Muscle of leg (tissue), 11 donors: Measurements from ENCODE around the gene MGST1. TPM values are rescaled to one million over a fixed set of nuclear protein-coding genes. Genes with fewer than 3 reads are reported as not detected.
"Not testable (repeated sequence)": the region's sequence is repeated elsewhere in the genome, so short reads cannot be mapped to it uniquely, and the experiment has no call there.

Experiments used
- DNase-seq: peaks from one replicate; pipeline ENCODE4 v3.0.0; 2013
- H3K27ac ChIP-seq: one replicate; pipeline ENCODE4 v1.5.1; 2013; ENCODE audit warnings: mild to moderate bottlenecking, low read length, control low read depth
- H3K27me3 ChIP-seq: one replicate; pipeline ENCODE4 v1.6.1; 2013; ENCODE audit warnings: low read length; ENCODE audit not compliant: control insufficient read depth, insufficient read depth
- H3K36me3 ChIP-seq: one replicate; pipeline ENCODE4 v1.6.1; 2013; ENCODE audit warnings: low read length; ENCODE audit not compliant: control insufficient read depth, insufficient read depth
- H3K4me1 ChIP-seq: one replicate; pipeline ENCODE4 v1.6.1; 2013; ENCODE audit warnings: low read length; ENCODE audit not compliant: control insufficient read depth, insufficient read depth
- H3K4me3 ChIP-seq: one replicate; pipeline ENCODE4 v1.5.1; 2013; ENCODE audit warnings: low read length, control low read depth
- H3K9me3 ChIP-seq: replicated peaks from 2 replicates; pipeline ENCODE4 v1.6.1; 2013; ENCODE audit warnings: low read depth, low read length; ENCODE audit not compliant: control insufficient read depth
- WGBS: methylation state at CpG from one replicate; pipeline ENCODE4 v1.1.5; 2013; ENCODE audit warnings: missing lambda C conversion rate; ENCODE audit not compliant: insufficient coverage; 5-methylcytosine and 5-hydroxymethylcytosine counted together
- polyA plus RNA-seq, 8 donors: library from polyadenylated mRNA; unstranded; fragments of 120-200 nt; gene quantifications; one replicate each; pipeline versions ENCODE4 v1.2.1 to v1.2.3, GENCODE V29; 2013; ENCODE audit warnings: inconsistent platforms in 1 of 8, low replicate concordance in 1 of 8; ENCODE audit not compliant: insufficient read length in 8 of 8, insufficient read depth in 1 of 8
- total RNA-seq: library from RNA; stranded (reverse); fragments of 120-200 nt; gene quantifications from one replicate; pipeline ENCODE4 v1.2.4, GENCODE V29; 2013

Gene MGST1
- total and polyA plus RNA-seq, 9 donors, result 4.1 to 19.9 (median 13.7) TPM

- not testable (repeated sequence) for H3K36me3 ChIP-seq, H3K27me3 ChIP-seq, DNase-seq, H3K4me3 ChIP-seq, H3K4me1 ChIP-seq, H3K27ac ChIP-seq, H3K9me3 ChIP-seq
- WGBS, result 92% methylated on average over 17 of the region's 21 CpGs
Measured at GRCh38 chr12:16382652-16383312, 35.3 kb downstream of the MGST1 start.

GRCh38 chr12:16384732-16385131 lies 37.3 kb downstream of the MGST1 start:
- WGBS, result 86% methylated on average over 5 of the region's 5 CpGs
- H3K4me1 ChIP-seq, result no peaks in the 10 kb centered on the region
- no peak for DNase-seq

GRCh38 chr12:16385782-16386646 lies 38.6 kb downstream of the MGST1 start:
- DNase-seq, result peak; percentile 89
- no peaks in the 10 kb centered on the region for H3K9me3 ChIP-seq
- no peaks in the 10 kb centered on the region for H3K36me3 ChIP-seq
- no peak overlapping the region for H3K27ac ChIP-seq
- 13% methylated on average over 10 of the region's 13 CpGs for WGBS
- no peaks in the 10 kb centered on the region for H3K4me1 ChIP-seq
- no peak overlapping the region for H3K4me3 ChIP-seq
- H3K27me3 ChIP-seq, result no peaks in the 10 kb centered on the region

More at GRCh38 chr12:16384732-16385131, 37.3 kb downstream of the MGST1 start:
- H3K36me3 ChIP-seq, result no peaks in the 10 kb centered on the region
- H3K27ac ChIP-seq, result no peak overlapping the region
- H3K9me3 ChIP-seq, result no peaks in the 10 kb centered on the region
- no peak overlapping the region for H3K4me3 ChIP-seq
- H3K27me3 ChIP-seq, result no peaks in the 10 kb centered on the region

- no CpG with 5 or more reads among the region's 2 CpGs for WGBS
- no peak for DNase-seq
- Histone ChIP-seq H3K27me3 (no peaks in the 10 kb centered on the region), H3K4me1 (no peaks in the 10 kb centered on the region), H3K27ac (no peak overlapping the region), H3K9me3 (no peaks in the 10 kb centered on the region), H3K4me3 (no peak overlapping the region), H3K36me3 (no peaks in the 10 kb centered on the region)
Measured at GRCh38 chr12:16387919-16388318, 40.5 kb downstream of the MGST1 start.

- Histone ChIP-seq H3K36me3 (no peaks in the 10 kb centered on the region), H3K27me3 (no peaks in the 10 kb centered on the region), H3K9me3 (peaks cover 3% of the 10 kb centered on the region), H3K27ac (no peak overlapping the region), H3K4me1 (no peaks in the 10 kb centered on the region), H3K4me3 (no peak overlapping the region)
- no peak for DNase-seq
- 43% methylated on average over 3 of the region's 4 CpGs for WGBS
Measured at GRCh38 chr12:16389594-16389993, 42.1 kb downstream of the MGST1 start.

- H3K27me3 ChIP-seq, result no peaks in the 10 kb centered on the region
- H3K9me3 ChIP-seq, result peaks cover 8% of the 10 kb centered on the region
- no peak overlapping the region for H3K27ac ChIP-seq
- no peaks in the 10 kb centered on the region for H3K36me3 ChIP-seq
- no peak overlapping the region for H3K4me3 ChIP-seq
- no peaks in the 10 kb centered on the region for H3K4me1 ChIP-seq
- WGBS, result 100% methylated on average over 1 of the region's 1 CpG
- no peak for DNase-seq
Measured at GRCh38 chr12:16392846-16393535, 45.5 kb downstream of the MGST1 start.

DNA sequence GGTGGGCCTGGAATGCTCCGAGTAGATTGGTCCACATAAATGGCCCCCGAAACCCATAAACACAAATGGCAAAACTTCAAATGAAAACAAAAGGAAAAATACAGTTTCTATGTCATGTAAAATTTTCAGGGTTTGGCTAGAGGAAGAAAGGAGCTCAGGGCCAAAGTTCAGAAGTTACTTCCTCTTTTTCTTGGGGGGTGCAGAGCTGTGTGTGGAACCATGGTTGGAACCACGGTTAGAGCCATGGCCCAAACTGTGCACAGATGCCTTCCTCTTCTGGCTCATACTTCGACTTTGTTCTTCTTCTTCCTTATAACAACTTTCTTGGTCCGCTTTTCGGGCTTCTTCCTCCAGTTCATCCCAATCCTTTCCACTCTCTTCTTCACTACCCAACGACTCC lies 51.7 kb downstream of the MGST1 start:
- Histone ChIP-seq H3K9me3 (peaks cover 9% of the 10 kb centered on the region), H3K4me3 (no peak overlapping the region), H3K4me1 (no peaks in the 10 kb centered on the region), H3K36me3 (no peaks in the 10 kb centered on the region), H3K27me3 (no peaks in the 10 kb centered on the region), H3K27ac (no peak overlapping the region)
- DNase-seq, result no peak
- WGBS, result 90% methylated on average over 5 of the region's 7 CpGs

DNA sequence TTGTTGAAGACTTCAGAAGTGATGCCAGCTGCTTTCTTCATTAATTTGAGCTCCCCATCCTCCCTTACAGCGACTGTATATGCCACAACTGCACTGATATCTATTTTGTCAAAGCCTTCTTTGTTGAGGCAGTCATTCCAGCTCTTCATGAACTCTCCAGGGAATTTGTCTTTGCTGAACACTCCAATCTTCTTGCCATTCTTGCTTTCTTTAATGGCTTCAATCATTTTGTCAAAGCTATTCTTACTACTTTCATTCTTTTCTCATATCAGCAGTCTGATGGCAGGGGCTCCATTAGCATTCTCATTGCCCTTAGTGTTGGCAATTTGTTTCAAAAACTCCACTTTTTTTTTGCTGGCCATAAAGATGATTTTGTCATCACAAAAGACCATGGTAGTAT lies 54.4 kb downstream of the MGST1 start:
- H3K4me1 ChIP-seq, H3K27me3 ChIP-seq, H3K9me3 ChIP-seq, H3K27ac ChIP-seq, H3K36me3 ChIP-seq, H3K4me3 ChIP-seq, DNase-seq: not testable (repeated sequence)
- 56% methylated on average over 1 of the region's 1 CpG for WGBS

DNA sequence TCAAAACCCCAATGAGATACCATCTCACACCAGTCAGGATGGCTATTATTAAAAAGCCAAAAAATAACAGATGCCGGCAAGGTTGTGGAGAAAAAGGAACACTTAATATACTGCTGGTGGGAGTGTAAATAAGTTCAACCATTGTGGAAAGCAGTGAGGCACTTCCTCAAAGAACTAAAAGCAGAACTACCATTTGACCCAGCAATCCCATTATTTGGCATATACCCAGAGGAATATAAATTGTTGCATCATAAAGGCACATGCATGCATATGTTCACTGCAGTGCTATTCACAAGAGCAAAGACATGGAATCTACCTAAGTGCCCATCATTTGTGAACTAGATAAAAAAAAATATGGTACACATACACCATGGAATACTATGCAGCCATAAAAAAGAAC lies 59.9 kb downstream of the MGST1 start:
- WGBS, result no CpG with 5 or more reads among the region's 1 CpG
- H3K4me3 ChIP-seq, result no peak overlapping the region

More for the DNA sequence above, 59.9 kb downstream of the MGST1 start:
- H3K4me1 ChIP-seq, result no peaks in the 10 kb centered on the region
- H3K36me3 ChIP-seq, result no peaks in the 10 kb centered on the region
- no peaks in the 10 kb centered on the region for H3K27me3 ChIP-seq
- H3K9me3 ChIP-seq, result no peaks in the 10 kb centered on the region
- H3K27ac ChIP-seq, result no peak overlapping the region
- peak; percentile 28 for DNase-seq
